Stimulated activated CD4-positive, alpha-beta T cell treated with anti-CD3 and anti-CD28 coated beads, Interleukin-2, amount 100 ng/mL, for 48 hours (primary cell): ENCODE data around the gene TRPM3.

ENCODE experiments used
- DNase-seq, 2 donors: peaks; one replicate each; pipeline ENCODE4 v3.0.0-alpha.2; 2020

The TRPM3 gene

GRCh38 chr9:70601000-70601951, 520.1 kb downstream of the TRPM3 start:
- DNase-seq: no peak

- DNase-seq: no peak
Observed at GRCh38 chr9:70600506-70600905, 520.9 kb downstream of the TRPM3 start.

GRCh38 chr9:70597886-70598285, 523.5 kb downstream of the TRPM3 start:
- DNase-seq: no peak

GRCh38 chr9:70595211-70595610, 526.2 kb downstream of the TRPM3 start:
- no peak for DNase-seq

- no peak for DNase-seq
Observed at GRCh38 chr9:70594386-70594944, 527.0 kb downstream of the TRPM3 start.

GRCh38 chr9:70593241-70593640, 528.2 kb downstream of the TRPM3 start:
- no peak for DNase-seq

- no peak for DNase-seq
Observed at GRCh38 chr9:70590315-70590677, 531.1 kb downstream of the TRPM3 start.

GRCh38 chr9:70589571-70590314, 531.7 kb downstream of the TRPM3 start:
- DNase-seq: no peak

GRCh38 chr9:70588999-70589398, 532.4 kb downstream of the TRPM3 start:
- no peak for DNase-seq

- DNase-seq: no peak
Observed at GRCh38 chr9:70588381-70588780, 533.0 kb downstream of the TRPM3 start.

- DNase-seq: no peak
Observed at GRCh38 chr9:70587201-70587600, 534.2 kb downstream of the TRPM3 start.

- DNase-seq: no peak
Observed at GRCh38 chr9:70586476-70586875, 534.9 kb downstream of the TRPM3 start.

GRCh38 chr9:70581955-70582350, 539.5 kb downstream of the TRPM3 start:
- DNase-seq: no peak

GRCh38 chr9:70581214-70581954, 540.0 kb downstream of the TRPM3 start:
- no peak for DNase-seq

GRCh38 chr9:70580606-70581195, 540.7 kb downstream of the TRPM3 start:
- DNase-seq: no peak

GRCh38 chr9:70579686-70580085, 541.7 kb downstream of the TRPM3 start:
- no peak for DNase-seq

- no peak for DNase-seq
Observed at GRCh38 chr9:70578720-70579119, 542.7 kb downstream of the TRPM3 start.

GRCh38 chr9:70577671-70578070, 543.8 kb downstream of the TRPM3 start:
- DNase-seq: no peak

- no peak for DNase-seq
Observed at GRCh38 chr9:70576116-70576515, 545.3 kb downstream of the TRPM3 start.

GRCh38 chr9:70574151-70574837, 547.1 kb downstream of the TRPM3 start:
- no peak for DNase-seq

- DNase-seq: no peak
Observed at GRCh38 chr9:70573308-70573707, 548.1 kb downstream of the TRPM3 start.

GRCh38 chr9:70571258-70571657, 550.2 kb downstream of the TRPM3 start:
- no peak for DNase-seq
